Heart right ventricle (tissue), 16 donors: Measurements from ENCODE around the gene SOCS3. TPM values are rescaled to one million over a fixed set of nuclear protein-coding genes. Genes with fewer than 3 reads are reported as not detected.

Source experiments
- ATAC-seq, 8 donors: fragments of 200-7000 bp; cut with Tn5 transposase; one replicate each; pipeline ENCODE4 v1.9.1; 2020; ENCODE audit warnings: mild to moderate bottlenecking in 8 of 8, moderate library complexity in 8 of 8, moderate number of reproducible peaks in 1 of 8
- DNase-seq, 2 donors: peaks; one replicate each; pipeline ENCODE4 v3.0.0-alpha.2; 2020
- H3K27ac ChIP-seq, 10 donors: fragments of 200-600 bp; sonication (generic) in 2 of 10; one replicate each; pipeline versions ENCODE4 v1.5.0 to v1.8.0; 2020 to 2022; ENCODE audit warnings: mild to moderate bottlenecking in 3 of 10
- H3K27me3 ChIP-seq, 7 donors: fragments of 200-600 bp; one replicate each; pipeline ENCODE4 v1.8.0; 2021 to 2022; ENCODE audit warnings: mild to moderate bottlenecking in 2 of 7
- H3K36me3 ChIP-seq, 9 donors: fragments of 200-600 bp; sonication (generic) in 1 of 9; one replicate each; pipeline versions ENCODE4 v1.5.0 to v1.8.0; 2020 to 2022; ENCODE audit warnings: mild to moderate bottlenecking in 2 of 9
- H3K4me1 ChIP-seq, 9 donors: fragments of 200-600 bp; sonication (generic) in 1 of 9; one replicate each; pipeline versions ENCODE4 v1.5.0 to v1.8.0; 2020 to 2022; ENCODE audit warnings: mild to moderate bottlenecking in 4 of 9
- H3K4me3 ChIP-seq, 10 donors: fragments of 200-600 bp; sonication (generic) in 2 of 10; one replicate each; pipeline versions ENCODE4 v1.5.0 to v1.8.0; 2020 to 2022; ENCODE audit warnings: mild to moderate bottlenecking in 7 of 10, moderate library complexity in 2 of 10
- H3K9me3 ChIP-seq, 11 donors: fragments of 200-600 bp in 10 of 11; sonication (generic) in 2 of 11; one replicate each; pipeline versions ENCODE4 v1.5.0 to v1.8.0; 2013 to 2022; ENCODE audit warnings: mild to moderate bottlenecking in 2 of 11, control low read depth in 1 of 11, moderate library complexity in 1 of 11
- WGBS, 2 donors: extraction: QIAGEN DNeasy Blood & Tissue Kit; methylation state at CpG; one replicate each; pipeline ENCODE4 v1.1.7; 2013; ENCODE audit warnings: inconsistent platforms in 1 of 2; 5-methylcytosine and 5-hydroxymethylcytosine counted together
- intact Hi-C, 10 donors: fragments of 100-400 bp; cut with DNase I; formaldehyde crosslinking; loops; one replicate each; pipeline versions ENCODE4 v1.11.1 to v1.14.2; 2022
- polyA plus RNA-seq, 2 donors: library from polyadenylated mRNA; stranded (reverse); fragments of 200-250 nt; gene quantifications; one replicate each; pipeline ENCODE4 v1.2.3, GENCODE V29; 2013
- total RNA-seq, 10 donors: library from RNA; stranded (reverse); fragmentation: NEBNext Ultra II Directional in 3 of 10; extraction: Animal tissue kit (Norgen Biotek cat#: 25700) in 3 of 10; gene quantifications; one replicate each; pipeline versions ENCODE4 v1.2.1 to v1.2.4, GENCODE V29; 2021 to 2023
- TF ChIP-seq, protein P1 (sequence below), 9 donors: fragments of 200-600 bp; sonication (generic) in 2 of 9; IDR thresholded peaks; one replicate each; pipeline versions ENCODE4 v1.5.0 to v1.8.0; 2021 to 2022; ENCODE audit warnings: antibody characterized with exemption in 9 of 9, mild to moderate bottlenecking in 5 of 9, moderate library complexity in 1 of 9
- donor health status: Arrhythmogenic right ventricular cardiomyopathy.
- donor health status: ischemic (EF 13 %, LVEDD 7.1; RV severe dilation, severe dysfunction).
- donor health status: healthy with polysubstance abuse.
- donor health status: DM: no; HTN: yes; CAD: no.
- donor health status: DM: no; HTN: no; CAD: no.
- donor health status: ischemic (EF 25% LVEDD 6.9; RV normal size, moderate dysfunction).
- donor health status: ischemic (EF 25% LVEDD 5.7; RV mildly dilated, moderate dysfunction).
- donor health status: healthy.
- donor health status: DM: yes; HTN: yes; CAD: no.
- donor health status: Ischemic cardiomyopathy.
- donor health status: ischemic (EF 35%, LVEDD 5.7; RV mildly dilated, moderate dysfunction).
- donor health status: nonischemic (EF 11% LVEDD 7.7; RV severe dilation, severe dysfunction).
- donor health status: DM: yes; HTN: yes; CAD: no.
- donor health status: PGD.
- donor health status: ischemic (EF 29% LVEDD 5.4; RV normal size, mild dysfunction).
- donor health status: nonischemic (EF 23%, LVEDD 6.1; RV moderate dilation, normal function).

The SOCS3 gene
- total and polyA plus RNA-seq, 12 donors: 7.7 to 189 (median 17.0) TPM

DNA sequence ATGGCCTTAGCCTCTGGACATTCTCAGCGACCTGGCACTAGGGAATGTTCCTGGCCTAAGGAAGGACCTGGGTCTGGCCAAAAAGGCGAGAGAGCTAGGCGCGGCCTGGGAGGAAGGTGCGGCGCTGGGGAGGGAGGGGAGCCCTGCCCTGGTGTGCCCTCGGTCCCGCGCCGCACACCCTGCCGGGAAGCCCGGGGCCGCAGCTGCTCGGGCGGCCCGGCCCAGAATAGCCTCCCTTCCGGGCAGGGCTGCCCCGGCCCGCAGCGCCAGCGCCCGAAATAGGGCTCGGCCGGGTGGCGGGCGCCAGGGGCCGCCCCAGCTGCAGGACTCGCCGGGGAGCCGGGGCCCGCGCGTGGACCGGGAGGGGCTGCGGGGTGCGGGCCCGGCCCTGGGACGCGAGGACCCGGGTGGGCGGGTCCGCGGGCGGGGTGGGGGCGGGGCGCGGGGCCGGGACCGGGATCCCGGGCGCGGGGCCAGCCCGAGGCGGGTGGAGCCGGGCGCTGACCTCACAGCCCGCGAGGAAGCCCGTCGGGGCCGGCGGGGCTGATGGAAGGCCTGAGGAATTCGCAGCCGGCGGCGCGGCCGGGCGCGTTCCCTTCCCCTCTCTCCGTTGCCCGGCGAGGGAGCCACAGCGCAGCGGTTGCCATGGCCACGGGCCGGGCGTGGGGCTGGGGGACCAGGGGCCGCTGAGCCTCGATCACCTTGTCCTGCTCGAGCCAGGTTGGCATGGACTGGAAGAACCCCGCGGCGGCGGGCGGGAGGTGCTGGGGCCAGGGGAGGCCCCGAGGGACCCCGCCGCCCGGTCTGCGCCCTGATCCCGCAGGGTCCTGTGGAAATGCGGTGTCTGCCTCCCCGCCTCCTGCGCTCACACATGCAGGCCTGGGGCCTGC lies 18.1 kb downstream of the SOCS3 start:
- Histone ChIP-seq H3K4me1 (peaks cover 17 to 93% (median 45%) of the 10 kb centered on the region in 9 donors), H3K27ac (peak overlapping the region; percentile 67 to 99 (median 96)), H3K4me3 (peak overlapping the region in 9 of 10 donors; percentile 20 to 59 (median 49)), H3K36me3 (no peaks in the 10 kb centered on the region), H3K9me3 (no peaks in the 10 kb centered on the region), H3K27me3 (no peaks in the 10 kb centered on the region)
- intact Hi-C loops: loop anchor here in 2 of 10 donors (2.0 to 5.0 kb wide), 2 partner anchors 17 to 50 kb away; no protein-coding TSS in a partner anchor
- ATAC-seq: peak; percentile 64 to 86 (median 75)
- 3 to 6% methylated on average over 71 to 95 of the region's 95 CpGs for WGBS, 2 donors
- TF ChIP-seq, protein P1, sequence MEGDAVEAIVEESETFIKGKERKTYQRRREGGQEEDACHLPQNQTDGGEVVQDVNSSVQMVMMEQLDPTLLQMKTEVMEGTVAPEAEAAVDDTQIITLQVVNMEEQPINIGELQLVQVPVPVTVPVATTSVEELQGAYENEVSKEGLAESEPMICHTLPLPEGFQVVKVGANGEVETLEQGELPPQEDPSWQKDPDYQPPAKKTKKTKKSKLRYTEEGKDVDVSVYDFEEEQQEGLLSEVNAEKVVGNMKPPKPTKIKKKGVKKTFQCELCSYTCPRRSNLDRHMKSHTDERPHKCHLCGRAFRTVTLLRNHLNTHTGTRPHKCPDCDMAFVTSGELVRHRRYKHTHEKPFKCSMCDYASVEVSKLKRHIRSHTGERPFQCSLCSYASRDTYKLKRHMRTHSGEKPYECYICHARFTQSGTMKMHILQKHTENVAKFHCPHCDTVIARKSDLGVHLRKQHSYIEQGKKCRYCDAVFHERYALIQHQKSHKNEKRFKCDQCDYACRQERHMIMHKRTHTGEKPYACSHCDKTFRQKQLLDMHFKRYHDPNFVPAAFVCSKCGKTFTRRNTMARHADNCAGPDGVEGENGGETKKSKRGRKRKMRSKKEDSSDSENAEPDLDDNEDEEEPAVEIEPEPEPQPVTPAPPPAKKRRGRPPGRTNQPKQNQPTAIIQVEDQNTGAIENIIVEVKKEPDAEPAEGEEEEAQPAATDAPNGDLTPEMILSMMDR (IDR thresholded peaks at IDR 0.05): peak in 4 of 9 donors; percentile 6 to 39 (median 28)
- DNase-seq: peak; percentile 84 to 86

DNA sequence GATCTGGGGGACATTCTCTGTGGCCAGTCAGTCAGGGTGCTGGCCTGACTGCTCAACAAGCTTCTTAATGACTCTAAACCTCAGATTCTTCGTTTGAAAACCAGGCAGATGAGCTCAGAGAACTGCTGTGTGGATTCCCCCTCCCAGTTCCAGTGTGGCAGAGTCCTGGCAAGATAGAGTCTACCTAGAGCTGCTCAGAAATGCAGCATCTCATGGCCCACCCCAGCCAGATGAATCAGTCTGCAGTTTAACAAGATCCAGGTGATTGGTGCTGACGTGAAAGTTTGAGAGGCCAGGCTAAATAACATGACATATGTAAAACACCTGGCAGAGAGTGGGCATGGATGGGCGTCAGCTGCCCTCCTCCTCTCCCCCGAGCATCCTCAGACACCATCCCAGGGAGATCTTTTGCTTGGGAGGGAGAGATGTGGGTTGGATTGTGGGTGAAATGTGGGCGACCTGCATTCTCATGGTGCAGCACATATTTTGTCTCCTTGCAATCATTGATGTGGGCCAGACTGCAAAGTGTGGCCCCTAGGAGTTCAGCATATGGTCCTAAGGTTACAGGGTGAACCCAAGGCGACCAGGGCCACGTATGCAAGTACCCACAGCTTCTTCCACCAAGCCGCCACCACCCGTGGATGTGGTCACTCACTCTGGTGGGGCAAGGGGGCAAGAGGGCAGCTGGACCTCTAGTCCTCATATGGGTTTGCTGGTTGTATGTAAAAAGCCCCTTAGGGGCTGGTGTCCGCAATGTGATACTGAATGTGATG lies 19.5 kb downstream of the SOCS3 start:
- intact Hi-C loops: loop anchor here in 1 of 10 donors (5.0 kb wide), 1 partner anchor 48 kb away; no protein-coding TSS in a partner anchor
- ATAC-seq (no peak), DNase-seq (no peak)
- TF ChIP-seq, protein P1 (IDR thresholded peaks at IDR 0.05): no peak
- Histone ChIP-seq H3K36me3 (no peaks in the 10 kb centered on the region), H3K27me3 (no peaks in the 10 kb centered on the region), H3K4me3 (no peak overlapping the region), H3K27ac (peak overlapping the region in 7 of 10 donors; percentile 87 to 99 (median 98)), H3K4me1 (peaks cover 17 to 84% (median 36%) of the 10 kb centered on the region in 9 donors), H3K9me3 (no peaks in the 10 kb centered on the region)
- WGBS, 2 donors: 83 to 88% methylated on average over 10 of the region's 10 CpGs

DNA sequence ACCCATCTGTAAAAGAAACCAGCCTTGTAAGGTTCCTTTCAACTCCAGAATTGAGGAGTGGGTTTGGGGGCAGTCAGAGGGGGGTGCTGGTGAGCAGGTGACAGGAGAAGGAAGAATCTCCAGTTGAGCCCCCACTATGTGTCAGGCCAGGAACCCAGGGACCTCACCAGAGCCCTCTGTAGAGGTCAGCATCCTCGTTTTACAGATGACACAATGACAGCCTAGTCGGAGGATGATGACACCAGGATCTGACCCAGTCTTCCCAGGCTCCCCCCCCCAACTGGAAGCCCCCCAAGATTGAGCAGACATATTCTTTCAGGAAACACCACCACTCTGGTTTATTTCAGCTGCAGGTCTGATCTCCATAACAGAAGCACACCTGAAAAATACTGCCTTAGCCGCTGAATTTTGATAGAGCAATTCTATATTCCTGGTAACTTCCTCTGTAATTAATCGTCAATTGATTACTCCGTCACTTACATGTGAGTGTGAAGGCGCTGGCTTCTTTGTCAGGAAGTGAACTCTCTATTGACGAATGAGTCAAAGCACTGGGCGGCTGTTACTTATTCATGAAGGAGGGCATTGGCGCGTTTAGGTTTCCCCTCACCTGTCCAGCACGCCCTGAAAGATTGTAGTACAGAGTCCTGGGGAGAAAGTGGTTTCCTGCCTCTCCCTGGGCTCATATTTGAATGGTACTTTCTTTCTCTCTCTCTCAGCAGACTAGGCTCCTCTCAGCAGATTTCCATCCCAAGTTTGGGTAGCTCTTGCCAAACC lies 21.2 kb downstream of the SOCS3 start:
- 74 to 76% methylated on average over 11 of the region's 11 CpGs for WGBS, 2 donors
- Histone ChIP-seq H3K4me3 (no peak overlapping the region), H3K36me3 (no peaks in the 10 kb centered on the region), H3K4me1 (peaks cover 15 to 74% (median 24%) of the 10 kb centered on the region in 9 donors), H3K27ac (peak overlapping the region in 2 of 10 donors; percentile 77 to 99), H3K27me3 (no peaks in the 10 kb centered on the region), H3K9me3 (no peaks in the 10 kb centered on the region)
- DNase-seq: no peak
- no peak for ATAC-seq
- intact Hi-C loops: loop anchor here in 1 of 10 donors (5.0 kb wide), 1 partner anchor 46 kb away; no protein-coding TSS in a partner anchor
- TF ChIP-seq, protein P1 (IDR thresholded peaks at IDR 0.05): no peak
